CD14-positive monocyte (primary cell): Measurements from ENCODE around the gene PSEN1. TPM values are rescaled to one million over a fixed set of nuclear protein-coding genes. Genes with fewer than 3 reads are reported as not detected.
A peak's percentile ranks its signal among the peaks of the same experiment; 100 is the strongest.

Experiments
- DNase-seq, 3 donors: peaks; one replicate each; pipeline ENCODE4 v3.0.0-alpha.2; 2011 to 2022
- H2AFZ ChIP-seq: 2 replicates; pipeline ENCODE4 v1.6.0; 2012; ENCODE audit warnings: mild to moderate bottlenecking, low read depth, low read length, inconsistent platforms; ENCODE audit not compliant: insufficient read depth, poor library complexity, severe bottlenecking
- H3K27ac ChIP-seq, 2 donors: 1 replicate in 1 of 2; 2 replicates in 1 of 2; pipeline ENCODE4 v1.5.1; 2012 to 2013; ENCODE audit warnings: low read length in 2 of 2, control low read depth in 1 of 2, inconsistent platforms in 1 of 2, low read depth in 1 of 2, mild to moderate bottlenecking in 1 of 2
- H3K27me3 ChIP-seq, 2 donors: one replicate each; pipeline versions ENCODE4 v1.6.0 to v1.6.1; 2011 to 2013; ENCODE audit warnings: low read length in 2 of 2; ENCODE audit not compliant: control insufficient read depth in 2 of 2, insufficient read depth in 2 of 2
- H3K36me3 ChIP-seq, 2 donors: replicated peaks in 1 of 2; 1 replicate in 1 of 2; 2 replicates in 1 of 2; pipeline versions ENCODE4 v1.5.1 to v1.6.1; 2012 to 2013; ENCODE audit warnings: low read length in 2 of 2, control low read depth in 1 of 2, inconsistent platforms in 1 of 2, mild to moderate bottlenecking in 1 of 2; ENCODE audit not compliant: insufficient read depth in 2 of 2, control insufficient read depth in 1 of 2
- H3K4me1 ChIP-seq, 2 donors: 1 replicate in 1 of 2; 2 replicates in 1 of 2; pipeline versions ENCODE4 v1.5.1 to v1.6.1; 2012 to 2013; ENCODE audit warnings: low read length in 2 of 2, control low read depth in 1 of 2, inconsistent platforms in 1 of 2, mild to moderate bottlenecking in 1 of 2, moderate library complexity in 1 of 2; ENCODE audit not compliant: insufficient read depth in 2 of 2, control insufficient read depth in 1 of 2
- H3K4me2 ChIP-seq: replicated peaks from 2 replicates; pipeline ENCODE3; 2012; ENCODE audit warnings: low read length, moderate library complexity, mild to moderate bottlenecking; ENCODE audit not compliant: poor library complexity, severe bottlenecking; ENCODE audit errors: extremely low read depth
- H3K4me3 ChIP-seq, 3 experiments: fragments of 200-600 bp in 1 of 3; sonication (generic) in 1 of 3; replicated peaks in 1 of 3; 1 replicate in 2 of 3; 2 replicates in 1 of 3; pipeline ENCODE4 v1.5.1; 2011 to 2013; ENCODE audit warnings: low read length in 3 of 3, mild to moderate bottlenecking in 3 of 3, control low read depth in 2 of 3, low read depth in 2 of 3, inconsistent platforms in 1 of 3, moderate library complexity in 1 of 3
- H3K79me2 ChIP-seq: 2 replicates; pipeline ENCODE4 v1.6.0; 2012; ENCODE audit warnings: mild to moderate bottlenecking, control low read depth, inconsistent platforms, low read length, moderate library complexity; ENCODE audit not compliant: insufficient read depth
- H3K9ac ChIP-seq: 2 replicates; pipeline ENCODE4 v1.6.0; 2017; ENCODE audit warnings: low read length, mild to moderate bottlenecking; ENCODE audit not compliant: insufficient read depth, poor library complexity, severe bottlenecking
- H3K9me3 ChIP-seq, 2 donors: replicated peaks in 1 of 2; 1 replicate in 1 of 2; 2 replicates in 1 of 2; pipeline versions ENCODE4 v1.5.1 to v1.6.1; 2012 to 2013; ENCODE audit warnings: low read length in 2 of 2, control low read depth in 1 of 2; ENCODE audit not compliant: control insufficient read depth in 1 of 2, insufficient read depth in 1 of 2
- H4K20me1 ChIP-seq: 2 replicates; pipeline ENCODE4 v1.6.0; 2012; ENCODE audit warnings: mild to moderate bottlenecking, low read length, control low read depth, moderate library complexity; ENCODE audit not compliant: insufficient read depth
- H3K27ac Mint-ChIP-seq, 7 donors: one replicate each; pipeline ENCODE4 v1.8.0; 2020; ENCODE audit warnings: mild to moderate bottlenecking in 7 of 7, mixed read lengths in 7 of 7, moderate library complexity in 6 of 7, inconsistent platforms in 2 of 7
- H3K27me3 Mint-ChIP-seq, 3 donors: one replicate each; pipeline ENCODE4 v1.8.0; 2021 to 2022; ENCODE audit warnings: low read depth in 3 of 3, mild to moderate bottlenecking in 3 of 3, mixed read lengths in 3 of 3, moderate library complexity in 3 of 3, inconsistent platforms in 1 of 3
- H3K36me3 Mint-ChIP-seq, 2 donors: one replicate each; pipeline ENCODE4 v1.8.0; 2020; ENCODE audit warnings: mixed read lengths in 2 of 2, inconsistent platforms in 1 of 2, mild to moderate bottlenecking in 1 of 2
- H3K4me1 Mint-ChIP-seq: one replicate; pipeline ENCODE4 v1.8.0; 2020; ENCODE audit warnings: mild to moderate bottlenecking, mixed read lengths
- H3K4me3 Mint-ChIP-seq, 2 donors: one replicate each; pipeline ENCODE4 v1.8.0; 2020; ENCODE audit warnings: mild to moderate bottlenecking in 2 of 2, mixed read lengths in 2 of 2, moderate library complexity in 1 of 2
- H3K9me3 Mint-ChIP-seq, 7 donors: one replicate each; pipeline ENCODE4 v1.8.0; 2020 to 2022; ENCODE audit warnings: mixed read lengths in 7 of 7, mild to moderate bottlenecking in 6 of 7, moderate library complexity in 6 of 7, inconsistent platforms in 2 of 7
- WGBS: methylation state at CpG from one replicate; pipeline ENCODE4 v1.1.5; 2013; ENCODE audit warnings: missing lambda C conversion rate; ENCODE audit not compliant: insufficient coverage; 5-methylcytosine and 5-hydroxymethylcytosine counted together
- intact Hi-C, 2 donors: fragments of 100-400 bp; cut with micrococcal nuclease; formaldehyde crosslinking; loops; one replicate each; pipeline versions ENCODE4 v1.15.0 to v1.15.1; 2023
- polyA plus RNA-seq, 3 donors: library from polyadenylated mRNA; depleted of rRNA in 1 of 3; unstranded in 2 of 3; stranded (reverse) in 1 of 3; fragments of 300-500 nt in 2 of 3; fragments of >200 nt in 1 of 3; fragmentation: Illumina TruSeq in 2 of 3; gene quantifications; 1 replicate in 2 of 3; 2 replicates in 1 of 3; pipeline ENCODE4 v1.2.3, GENCODE V29; 2012 to 2021
- TF ChIP-seq, protein P1 (sequence below): fragments of 200-600 bp; IDR thresholded peaks from one replicate; pipeline ENCODE4 v1.8.0; 2022; ENCODE audit warnings: antibody characterized with exemption, mild to moderate bottlenecking

Gene PSEN1
- polyA plus RNA-seq, 3 donors: 42.4 to 130 (median 85.6) TPM

DNA sequence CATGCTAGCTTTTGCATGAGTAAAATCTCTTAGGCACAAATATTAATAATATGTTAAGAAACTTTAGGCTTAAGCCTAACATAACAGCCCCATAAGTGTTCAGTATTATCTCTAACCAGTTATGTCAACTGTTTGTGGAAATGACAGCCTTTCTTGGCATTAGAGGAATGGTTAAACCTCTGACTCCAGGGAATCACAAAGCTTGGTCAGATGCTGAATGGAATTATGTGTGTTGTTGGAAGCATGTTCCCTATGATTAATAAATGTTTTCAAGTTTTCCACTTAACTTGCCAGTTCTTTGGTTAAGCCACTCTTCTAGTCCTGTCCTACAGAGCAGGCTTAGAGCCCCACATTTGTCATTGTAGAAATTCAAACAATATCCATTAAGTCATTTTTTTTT, 17.0 kb downstream of the PSEN1 start:
- Histone ChIP-seq H4K20me1 (peaks cover 98% of the 10 kb centered on the region), H3K9me3 (no peaks in the 10 kb centered on the region), H3K9ac (no peak overlapping the region), H3K79me2 (peaks cover 78% of the 10 kb centered on the region), H3K36me3 (peaks cover 81 to 95% of the 10 kb centered on the region in 2 donors), H3K27me3 (no peaks in the 10 kb centered on the region), H3K4me2 (no peak overlapping the region), H3K4me3 (no peak overlapping the region), H3K4me1 (no peaks in the 10 kb centered on the region), H3K27ac (no peak overlapping the region), H2AFZ (no peak overlapping the region)
- no peak for DNase-seq
- H3K36me3 Mint-ChIP-seq: peaks cover 56 to 81% of the 10 kb centered on the region in 2 donors
- no peaks in the 10 kb centered on the region for H3K4me1 Mint-ChIP-seq
- no peak overlapping the region for H3K27ac Mint-ChIP-seq
- H3K9me3 Mint-ChIP-seq: no peaks in the 10 kb centered on the region
- TF ChIP-seq, protein P1, sequence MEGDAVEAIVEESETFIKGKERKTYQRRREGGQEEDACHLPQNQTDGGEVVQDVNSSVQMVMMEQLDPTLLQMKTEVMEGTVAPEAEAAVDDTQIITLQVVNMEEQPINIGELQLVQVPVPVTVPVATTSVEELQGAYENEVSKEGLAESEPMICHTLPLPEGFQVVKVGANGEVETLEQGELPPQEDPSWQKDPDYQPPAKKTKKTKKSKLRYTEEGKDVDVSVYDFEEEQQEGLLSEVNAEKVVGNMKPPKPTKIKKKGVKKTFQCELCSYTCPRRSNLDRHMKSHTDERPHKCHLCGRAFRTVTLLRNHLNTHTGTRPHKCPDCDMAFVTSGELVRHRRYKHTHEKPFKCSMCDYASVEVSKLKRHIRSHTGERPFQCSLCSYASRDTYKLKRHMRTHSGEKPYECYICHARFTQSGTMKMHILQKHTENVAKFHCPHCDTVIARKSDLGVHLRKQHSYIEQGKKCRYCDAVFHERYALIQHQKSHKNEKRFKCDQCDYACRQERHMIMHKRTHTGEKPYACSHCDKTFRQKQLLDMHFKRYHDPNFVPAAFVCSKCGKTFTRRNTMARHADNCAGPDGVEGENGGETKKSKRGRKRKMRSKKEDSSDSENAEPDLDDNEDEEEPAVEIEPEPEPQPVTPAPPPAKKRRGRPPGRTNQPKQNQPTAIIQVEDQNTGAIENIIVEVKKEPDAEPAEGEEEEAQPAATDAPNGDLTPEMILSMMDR: no peak
- H3K4me3 Mint-ChIP-seq: no peak overlapping the region
- peaks cover 0 to 4% (median 0%) of the 10 kb centered on the region in 3 donors for H3K27me3 Mint-ChIP-seq
- intact Hi-C loops: no loop called here

DNA sequence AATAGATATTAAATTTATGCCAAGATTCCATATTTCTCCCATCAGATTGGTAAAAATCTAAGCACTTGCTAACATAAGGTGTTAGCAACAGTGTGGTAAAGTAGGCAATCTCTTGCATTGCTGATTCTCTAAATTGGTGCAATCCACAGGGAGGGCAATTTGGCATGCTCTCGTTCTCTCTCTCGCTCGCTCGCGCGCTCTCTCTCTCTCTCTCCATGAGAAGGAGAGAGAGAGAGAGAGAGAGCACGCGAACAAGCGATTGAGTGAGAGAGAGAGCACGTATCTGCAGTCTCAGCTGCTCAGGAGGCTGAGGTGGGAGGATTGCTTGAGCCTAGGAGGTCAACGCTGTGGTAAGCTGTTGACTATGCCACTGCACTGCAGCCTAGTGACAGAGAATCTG, 25.9 kb downstream of the PSEN1 start:
- TF ChIP-seq, protein P1: no peak
- Histone ChIP-seq H3K27me3 (no peaks in the 10 kb centered on the region), H3K4me2 (no peak overlapping the region), H2AFZ (no peak overlapping the region), H3K36me3 (peaks cover 84 to 100% of the 10 kb centered on the region in 2 donors), H3K9ac (no peak overlapping the region), H3K9me3 (no peaks in the 10 kb centered on the region), H3K79me2 (peaks cover 81% of the 10 kb centered on the region), H4K20me1 (peaks cover 99% of the 10 kb centered on the region), H3K27ac (no peak overlapping the region), H3K4me1 (no peaks in the 10 kb centered on the region), H3K4me3 (no peak overlapping the region)
- peak overlapping the region in 2 of 7 donors; percentile 20 to 54 for H3K27ac Mint-ChIP-seq
- 80% methylated on average over 2 of the region's 11 CpGs for WGBS
- peaks cover 0 to under 1% (median 0%) of the 10 kb centered on the region in 3 donors for H3K27me3 Mint-ChIP-seq
- no peak overlapping the region for H3K4me3 Mint-ChIP-seq
- no peaks in the 10 kb centered on the region for H3K9me3 Mint-ChIP-seq
- H3K36me3 Mint-ChIP-seq: peaks cover 73 to 96% of the 10 kb centered on the region in 2 donors
- H3K4me1 Mint-ChIP-seq: no peaks in the 10 kb centered on the region
- no peak for DNase-seq
- intact Hi-C loops: no loop called here
